WTC11 (cell line): Measurements from ENCODE around the gene SIX4. TPM values are rescaled to one million over a fixed set of nuclear protein-coding genes. Genes with fewer than 3 reads are reported as not detected.

ENCODE experiments used
- ATAC-seq: fragments of 200-7000 bp; cut with Tn5 transposase; 2 replicates; pipeline ENCODE4 v1.10.0; 2021; ENCODE audit warnings: mild to moderate bottlenecking, moderate library complexity
- CTCF ChIA-PET: fragments of 300-600 bp; sonication (Branson Sonifier 250); formaldehyde crosslinking; loops from one replicate; lab custom pipeline; 2021; ENCODE audit warnings: antibody characterized with exemption; lab: Charles Lee
- POLR2A ChIA-PET: fragments of 350-600 bp; sonication (Branson Sonifier 250); formaldehyde crosslinking; loops from one replicate; lab custom pipeline; 2021; ENCODE audit warnings: antibody characterized with exemption; lab: Charles Lee
- DNase-seq: peaks from one replicate; pipeline ENCODE4 v3.0.0; 2021; ENCODE audit warnings: low spot score
- H3K27ac Mint-ChIP-seq: 2 replicates; pipeline ENCODE4 v1.8.0; 2021; ENCODE audit warnings: mixed read lengths
- H3K27me3 Mint-ChIP-seq: 2 replicates; pipeline ENCODE4 v1.8.0; 2021; ENCODE audit warnings: low read depth, mild to moderate bottlenecking, moderate library complexity, mixed read lengths
- H3K36me3 Mint-ChIP-seq: 2 replicates; pipeline ENCODE4 v1.8.0; 2021; ENCODE audit warnings: mixed read lengths
- H3K4me1 Mint-ChIP-seq: 2 replicates; pipeline ENCODE4 v1.8.0; 2022; ENCODE audit warnings: mixed read lengths
- H3K4me3 Mint-ChIP-seq: 2 replicates; pipeline ENCODE4 v1.8.0; 2021; ENCODE audit warnings: mild to moderate bottlenecking, moderate library complexity, mixed read lengths
- H3K9me3 Mint-ChIP-seq: 2 replicates; pipeline ENCODE4 v1.8.0; 2021; ENCODE audit warnings: mixed read lengths
- AFF4 ChIP-seq: sonication (generic); formaldehyde crosslinking; IDR thresholded peaks from 2 replicates; pipeline ENCODE4 v1.8.1; 2023; ENCODE audit warnings: mild to moderate bottlenecking, missing genetic modification reagents, borderline replicate concordance
- IRF1 ChIP-seq: sonication (generic); formaldehyde crosslinking; IDR thresholded peaks from 2 replicates; pipeline ENCODE4 v1.8.0; 2023; ENCODE audit warnings: missing genetic modification reagents
- IRF2 ChIP-seq: sonication (generic); formaldehyde crosslinking; IDR thresholded peaks from 2 replicates; pipeline ENCODE4 v1.8.0; 2022; ENCODE audit warnings: low read depth, missing genetic modification reagents, borderline replicate concordance
- JAZF1 ChIP-seq: fragments of 250-450 bp; sonication (Bioruptor Pico); IDR thresholded peaks from 2 replicates; pipeline ENCODE4 v1.9.0; 2021; ENCODE audit warnings: moderate library complexity, mild to moderate bottlenecking, inconsistent platforms
- MXD4 ChIP-seq: fragments of 250-450 bp; sonication (Bioruptor Pico); IDR thresholded peaks from 2 replicates; pipeline ENCODE4 v1.8.0; 2021; ENCODE audit warnings: mild to moderate bottlenecking, moderate library complexity, borderline replicate concordance
- NR2C2 ChIP-seq: sonication (generic); formaldehyde crosslinking; IDR thresholded peaks from 2 replicates; pipeline ENCODE4 v1.8.0; 2022; ENCODE audit warnings: mild to moderate bottlenecking, missing genetic modification reagents
- PRRX2 ChIP-seq: fragments of 250-450 bp; sonication (Bioruptor Pico); IDR thresholded peaks from 2 replicates; pipeline ENCODE4 v1.8.0; 2021; ENCODE audit warnings: mild to moderate bottlenecking
- RORB ChIP-seq: fragments of 250-450 bp; sonication (Bioruptor Pico); IDR thresholded peaks from 2 replicates; pipeline ENCODE4 v1.9.0; 2021; ENCODE audit warnings: mild to moderate bottlenecking
- SMAD3 ChIP-seq: sonication (generic); formaldehyde crosslinking; IDR thresholded peaks from 2 replicates; pipeline ENCODE4 v1.8.0; 2022; ENCODE audit warnings: missing genetic modification reagents, mild to moderate bottlenecking, borderline replicate concordance
- TEAD4 ChIP-seq: sonication (generic); formaldehyde crosslinking; IDR thresholded peaks from 2 replicates; pipeline ENCODE4 v1.8.0; 2022; ENCODE audit warnings: mild to moderate bottlenecking, missing genetic modification reagents
- TP53 ChIP-seq: sonication (generic); formaldehyde crosslinking; IDR thresholded peaks from 2 replicates; pipeline ENCODE4 v1.8.1; 2023; ENCODE audit warnings: mild to moderate bottlenecking, missing genetic modification reagents
- ZMAT4 ChIP-seq: fragments of 250-450 bp; sonication (Bioruptor Pico); IDR thresholded peaks from 2 replicates; pipeline ENCODE4 v1.9.0; 2021; ENCODE audit warnings: mild to moderate bottlenecking
- ZNF219 ChIP-seq: sonication (generic); formaldehyde crosslinking; IDR thresholded peaks from 2 replicates; pipeline ENCODE4 v1.8.0; 2023; ENCODE audit warnings: missing genetic modification reagents, mild to moderate bottlenecking, borderline replicate concordance
- ZNF396 ChIP-seq: fragments of 250-450 bp; sonication (Bioruptor Pico); IDR thresholded peaks from 2 replicates; pipeline ENCODE4 v1.8.0; 2021; ENCODE audit warnings: mild to moderate bottlenecking, moderate library complexity, borderline replicate concordance
- ZNF423 ChIP-seq: fragments of 250-450 bp; sonication (Bioruptor Pico); IDR thresholded peaks from 2 replicates; pipeline ENCODE4 v2.1.2; 2022; ENCODE audit warnings: mild to moderate bottlenecking, moderate library complexity
- total RNA-seq: library from RNA; stranded (reverse); gene quantifications from 3 replicates; pipeline ENCODE4 v1.2.3, GENCODE V29; 2021
- TF ChIP-seq, protein P1 (sequence below): sonication (generic); formaldehyde crosslinking; IDR thresholded peaks from 2 replicates; pipeline ENCODE4 v1.8.0; 2022; ENCODE audit warnings: mild to moderate bottlenecking, missing genetic modification reagents
- TF ChIP-seq, protein P2 (sequence below): sonication (generic); formaldehyde crosslinking; IDR thresholded peaks from 2 replicates; pipeline ENCODE4 v1.8.0; 2023; ENCODE audit warnings: mild to moderate bottlenecking, missing genetic modification reagents
- TF ChIP-seq, protein P3 (sequence below): sonication (generic); formaldehyde crosslinking; IDR thresholded peaks from 2 replicates; pipeline ENCODE4 v1.8.1; 2023; ENCODE audit warnings: mild to moderate bottlenecking, missing genetic modification reagents, moderate library complexity

Gene SIX4
- total RNA-seq, 1 experiment from 2014 or later, result 41.8 TPM

GRCh38 chr14:60735416-60735815 is 11.3 kb upstream of the SIX4 start:
- peak overlapping the region; percentile 97 for H3K4me3 Mint-ChIP-seq
- POLR2A ChIA-PET, result no interaction called here
- DNase-seq (no peak), ATAC-seq (no peak)
- peaks cover 2% of the 10 kb centered on the region; the same call in 1 of the 2 replicates for H3K27me3 Mint-ChIP-seq
- peaks cover 5% of the 10 kb centered on the region for H3K9me3 Mint-ChIP-seq
- H3K36me3 Mint-ChIP-seq, result no peaks in the 10 kb centered on the region
- H3K27ac Mint-ChIP-seq, result peak overlapping the region; percentile 98; the same call in 1 of the 2 replicates
- CTCF ChIA-PET, result no interaction called here
- H3K4me1 Mint-ChIP-seq, result peaks cover 15% of the 10 kb centered on the region
- TF ChIP-seq IRF2 (CRISPR knock-in tag) (no peak), SMAD3 (CRISPR knock-in tag) (no peak), NR2C2 (CRISPR knock-in tag) (no peak), TEAD4 (CRISPR knock-in tag) (no peak), ZMAT4 (CRISPR knock-in tag) (no peak), TP53 (CRISPR knock-in tag) (no peak), ZNF396 (CRISPR knock-in tag) (no peak), JAZF1 (CRISPR knock-in tag) (no peak), AFF4 (no peak), ZNF423 (no peak), PRRX2 (CRISPR knock-in tag) (no peak), RORB (no peak), ZNF219 (no peak), MXD4 (CRISPR knock-in tag) (no peak), IRF1 (no peak)
- TF ChIP-seq, protein P1, sequence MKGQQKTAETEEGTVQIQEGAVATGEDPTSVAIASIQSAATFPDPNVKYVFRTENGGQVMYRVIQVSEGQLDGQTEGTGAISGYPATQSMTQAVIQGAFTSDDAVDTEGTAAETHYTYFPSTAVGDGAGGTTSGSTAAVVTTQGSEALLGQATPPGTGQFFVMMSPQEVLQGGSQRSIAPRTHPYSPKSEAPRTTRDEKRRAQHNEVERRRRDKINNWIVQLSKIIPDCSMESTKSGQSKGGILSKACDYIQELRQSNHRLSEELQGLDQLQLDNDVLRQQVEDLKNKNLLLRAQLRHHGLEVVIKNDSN (CRISPR knock-in tag), result no peak
- TF ChIP-seq, protein P2, sequence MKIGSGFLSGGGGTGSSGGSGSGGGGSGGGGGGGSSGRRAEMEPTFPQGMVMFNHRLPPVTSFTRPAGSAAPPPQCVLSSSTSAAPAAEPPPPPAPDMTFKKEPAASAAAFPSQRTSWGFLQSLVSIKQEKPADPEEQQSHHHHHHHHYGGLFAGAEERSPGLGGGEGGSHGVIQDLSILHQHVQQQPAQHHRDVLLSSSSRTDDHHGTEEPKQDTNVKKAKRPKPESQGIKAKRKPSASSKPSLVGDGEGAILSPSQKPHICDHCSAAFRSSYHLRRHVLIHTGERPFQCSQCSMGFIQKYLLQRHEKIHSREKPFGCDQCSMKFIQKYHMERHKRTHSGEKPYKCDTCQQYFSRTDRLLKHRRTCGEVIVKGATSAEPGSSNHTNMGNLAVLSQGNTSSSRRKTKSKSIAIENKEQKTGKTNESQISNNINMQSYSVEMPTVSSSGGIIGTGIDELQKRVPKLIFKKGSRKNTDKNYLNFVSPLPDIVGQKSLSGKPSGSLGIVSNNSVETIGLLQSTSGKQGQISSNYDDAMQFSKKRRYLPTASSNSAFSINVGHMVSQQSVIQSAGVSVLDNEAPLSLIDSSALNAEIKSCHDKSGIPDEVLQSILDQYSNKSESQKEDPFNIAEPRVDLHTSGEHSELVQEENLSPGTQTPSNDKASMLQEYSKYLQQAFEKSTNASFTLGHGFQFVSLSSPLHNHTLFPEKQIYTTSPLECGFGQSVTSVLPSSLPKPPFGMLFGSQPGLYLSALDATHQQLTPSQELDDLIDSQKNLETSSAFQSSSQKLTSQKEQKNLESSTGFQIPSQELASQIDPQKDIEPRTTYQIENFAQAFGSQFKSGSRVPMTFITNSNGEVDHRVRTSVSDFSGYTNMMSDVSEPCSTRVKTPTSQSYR, result no peak
- TF ChIP-seq, protein P3, sequence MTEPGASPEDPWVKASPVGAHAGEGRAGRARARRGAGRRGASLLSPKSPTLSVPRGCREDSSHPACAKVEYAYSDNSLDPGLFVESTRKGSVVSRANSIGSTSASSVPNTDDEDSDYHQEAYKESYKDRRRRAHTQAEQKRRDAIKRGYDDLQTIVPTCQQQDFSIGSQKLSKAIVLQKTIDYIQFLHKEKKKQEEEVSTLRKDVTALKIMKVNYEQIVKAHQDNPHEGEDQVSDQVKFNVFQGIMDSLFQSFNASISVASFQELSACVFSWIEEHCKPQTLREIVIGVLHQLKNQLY, result no peak
